Peyer's patch (tissue), 4 donors: ENCODE results near the gene SENP2.

Experiments
- POLR2A ChIP-seq, 2 donors: fragments of 450-650 bp; IDR thresholded peaks; one replicate each; pipeline ENCODE4 v1.5.1; 2017; ENCODE audit warnings: antibody characterized with exemption in 2 of 2, mild to moderate bottlenecking in 2 of 2, moderate library complexity in 2 of 2
- TF ChIP-seq, protein P1 (sequence below), 6 experiments: fragments of 450-650 bp in 4 of 6; fragments of 200-600 bp in 2 of 6; sonication (generic) in 1 of 6; IDR thresholded peaks; one replicate each; pipeline ENCODE4 v1.5.1; 2017 to 2019; ENCODE audit warnings: antibody characterized with exemption in 6 of 6, mild to moderate bottlenecking in 3 of 6, moderate library complexity in 1 of 6

DNA sequence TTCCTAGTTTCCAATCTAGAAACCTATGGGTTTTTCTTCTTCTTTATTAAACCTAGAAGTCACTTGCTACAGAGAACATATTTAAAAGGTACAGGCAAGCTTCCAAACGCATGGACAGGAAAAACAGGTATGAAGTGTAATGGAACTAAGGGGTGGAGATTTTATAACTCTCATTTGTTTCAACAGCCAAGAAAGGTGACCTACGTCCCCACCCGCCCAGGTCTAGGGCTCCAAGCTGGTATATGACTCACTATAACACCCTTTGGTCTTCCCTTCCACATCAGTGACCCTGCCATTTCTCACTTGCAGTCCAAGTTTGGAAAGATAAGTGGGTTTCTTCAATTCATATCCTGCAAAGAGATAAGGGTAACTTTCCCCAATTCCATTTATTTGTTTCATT, 27.7 kb upstream of the SENP2 start:
- TF ChIP-seq, protein P1, sequence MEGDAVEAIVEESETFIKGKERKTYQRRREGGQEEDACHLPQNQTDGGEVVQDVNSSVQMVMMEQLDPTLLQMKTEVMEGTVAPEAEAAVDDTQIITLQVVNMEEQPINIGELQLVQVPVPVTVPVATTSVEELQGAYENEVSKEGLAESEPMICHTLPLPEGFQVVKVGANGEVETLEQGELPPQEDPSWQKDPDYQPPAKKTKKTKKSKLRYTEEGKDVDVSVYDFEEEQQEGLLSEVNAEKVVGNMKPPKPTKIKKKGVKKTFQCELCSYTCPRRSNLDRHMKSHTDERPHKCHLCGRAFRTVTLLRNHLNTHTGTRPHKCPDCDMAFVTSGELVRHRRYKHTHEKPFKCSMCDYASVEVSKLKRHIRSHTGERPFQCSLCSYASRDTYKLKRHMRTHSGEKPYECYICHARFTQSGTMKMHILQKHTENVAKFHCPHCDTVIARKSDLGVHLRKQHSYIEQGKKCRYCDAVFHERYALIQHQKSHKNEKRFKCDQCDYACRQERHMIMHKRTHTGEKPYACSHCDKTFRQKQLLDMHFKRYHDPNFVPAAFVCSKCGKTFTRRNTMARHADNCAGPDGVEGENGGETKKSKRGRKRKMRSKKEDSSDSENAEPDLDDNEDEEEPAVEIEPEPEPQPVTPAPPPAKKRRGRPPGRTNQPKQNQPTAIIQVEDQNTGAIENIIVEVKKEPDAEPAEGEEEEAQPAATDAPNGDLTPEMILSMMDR (IDR thresholded peaks at IDR 0.05): no peak
- TF ChIP-seq POLR2A (IDR thresholded peaks at IDR 0.05): no peak
